GM19455 (cell line): ENCODE results near the gene ZFAND3.

Source experiments
- ATAC-seq: cut with Tn5 transposase; IDR thresholded peaks from one replicate; pipeline ENCODE4 v1.9.1; 2021; ENCODE audit not compliant: unreplicated experiment

ZFAND3 gene

GRCh38 chr6:37794825-37795224 is 24.7 kb upstream of the ZFAND3 start:
- no peak for ATAC-seq

DNA sequence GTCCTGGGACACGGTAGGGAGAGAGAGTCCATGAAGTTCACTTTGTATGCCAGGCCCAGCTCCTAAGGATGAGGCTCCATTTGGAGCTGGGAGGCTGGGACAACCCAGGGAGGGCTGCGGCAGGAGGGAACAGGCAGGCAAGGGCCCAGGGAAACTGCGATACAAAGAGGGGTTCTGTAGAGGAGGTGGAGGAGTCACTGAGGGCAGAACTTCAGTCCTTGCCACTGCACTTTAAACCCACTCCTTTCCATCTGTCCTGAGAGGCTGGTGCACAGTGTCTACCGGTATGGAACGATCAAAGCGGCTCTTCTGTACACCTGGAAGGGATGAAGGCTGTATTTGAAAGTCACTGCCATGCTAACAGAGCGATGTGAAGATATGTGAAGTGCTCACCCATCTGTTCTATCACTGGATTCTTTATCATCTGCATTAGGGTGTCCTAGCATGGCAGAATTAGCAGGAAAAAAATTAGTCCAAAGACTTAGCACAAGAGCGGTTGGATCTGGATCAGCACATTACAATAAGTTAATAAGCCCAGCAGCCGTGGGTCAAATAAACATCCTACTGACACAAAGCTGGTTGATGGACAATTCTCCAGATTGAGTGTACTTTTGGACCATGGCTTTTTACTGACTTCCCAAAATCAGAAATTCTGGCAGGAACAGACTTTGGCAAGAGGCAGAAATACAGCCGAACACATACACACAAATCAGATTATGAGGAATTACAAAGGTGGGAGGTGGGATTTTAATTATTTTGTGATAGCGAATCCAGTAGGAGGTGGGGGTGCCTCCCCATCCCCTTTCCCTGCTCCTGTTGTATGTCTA is 20.9 kb upstream of the ZFAND3 start:
- ATAC-seq = no peak

GRCh38 chr6:37799263-37799644 is 20.3 kb upstream of the ZFAND3 start:
- no peak for ATAC-seq

- no peak for ATAC-seq
These were observed 18.6 kb upstream of the ZFAND3 start for GRCh38 chr6:37800703-37801604.

- ATAC-seq = no peak
These were observed 18.0 kb upstream of the ZFAND3 start for GRCh38 chr6:37801605-37801940.

- ATAC-seq = no peak
These were observed 16.7 kb upstream of the ZFAND3 start for GRCh38 chr6:37802810-37803209.

DNA sequence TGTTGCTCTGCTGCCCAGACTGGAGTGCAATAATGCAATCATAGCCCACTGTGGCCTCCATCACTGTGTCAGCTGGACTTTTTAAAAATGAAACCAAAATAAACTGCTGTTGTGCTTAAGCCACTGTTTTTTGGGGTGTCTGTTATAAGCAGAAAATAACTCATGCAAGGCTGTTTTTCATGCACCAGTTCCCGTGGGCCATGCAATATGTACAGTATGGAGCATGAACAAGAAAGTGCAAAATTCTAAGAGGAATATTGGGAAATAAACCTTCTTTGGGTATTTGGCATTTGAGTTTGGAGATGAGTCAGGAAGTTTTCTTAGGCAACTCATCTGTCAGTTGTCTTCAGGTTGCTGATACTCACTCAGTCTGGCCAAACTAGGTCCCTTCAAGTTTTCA is 14.9 kb upstream of the ZFAND3 start:
- no peak for ATAC-seq

- no peak for ATAC-seq
These were observed 13.3 kb upstream of the ZFAND3 start for GRCh38 chr6:37806213-37806612.

- no peak for ATAC-seq
These were observed 11.9 kb upstream of the ZFAND3 start for GRCh38 chr6:37807656-37808055.

- no peak for ATAC-seq
These were observed 10.4 kb upstream of the ZFAND3 start for GRCh38 chr6:37809197-37809543.

DNA sequence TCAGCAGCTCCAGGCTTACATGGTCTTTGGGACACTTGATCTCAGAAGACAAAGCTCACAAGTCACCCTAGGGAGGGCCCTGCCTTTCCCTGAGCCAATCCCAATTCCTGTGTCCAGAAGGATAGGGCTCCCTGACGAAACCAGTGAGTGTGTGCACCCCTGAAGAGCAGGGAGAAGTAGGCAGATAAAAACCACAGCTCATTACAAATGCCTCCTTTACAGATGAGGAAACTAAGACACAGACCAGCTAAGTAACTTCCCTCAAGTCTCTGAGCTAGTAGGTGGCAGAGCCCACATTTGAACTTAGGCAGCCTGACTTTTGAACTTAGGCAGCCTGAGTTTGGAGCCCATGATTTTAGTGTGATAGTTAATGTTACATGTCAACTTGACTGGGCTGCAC is 6.7 kb upstream of the ZFAND3 start:
- no peak for ATAC-seq

- no peak for ATAC-seq
These were observed 5.2 kb upstream of the ZFAND3 start for GRCh38 chr6:37814374-37814773.

DNA sequence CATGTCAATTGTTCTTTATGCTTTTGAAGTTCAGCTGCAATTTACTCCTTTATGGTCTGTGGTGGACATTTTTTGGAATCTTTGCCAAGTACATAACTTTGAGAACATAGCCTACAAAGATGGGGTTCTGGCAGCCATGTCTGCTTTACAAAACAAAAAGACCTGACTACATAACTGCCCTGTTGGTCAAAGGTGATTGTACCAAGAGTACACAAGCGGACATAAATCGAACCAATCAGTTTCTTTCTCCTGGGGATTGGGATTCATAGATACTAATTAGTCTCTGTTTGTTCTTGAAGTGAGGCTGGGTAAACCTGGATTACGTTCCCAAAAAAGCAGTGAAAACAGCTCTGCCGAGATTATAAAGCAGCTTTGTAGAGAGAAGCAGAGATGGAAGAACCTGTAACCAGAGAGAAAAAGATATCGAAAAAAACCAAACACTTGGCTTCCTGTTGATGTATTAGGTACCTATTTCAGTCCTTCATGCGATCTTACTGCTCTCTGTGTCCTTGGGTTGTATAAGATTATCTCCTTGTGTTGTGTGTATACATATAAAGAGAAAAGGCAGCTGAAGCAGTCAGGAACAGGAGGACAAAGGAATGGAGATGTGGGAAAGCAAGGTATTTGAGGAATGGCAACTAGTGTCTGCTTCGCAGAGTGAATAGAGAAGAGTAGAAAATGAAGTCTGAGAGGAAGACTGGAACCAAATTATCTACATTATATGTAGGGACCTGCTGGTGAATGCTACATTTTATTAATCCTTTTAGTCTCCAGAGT is 2.7 kb upstream of the ZFAND3 start:
- no peak for ATAC-seq

DNA sequence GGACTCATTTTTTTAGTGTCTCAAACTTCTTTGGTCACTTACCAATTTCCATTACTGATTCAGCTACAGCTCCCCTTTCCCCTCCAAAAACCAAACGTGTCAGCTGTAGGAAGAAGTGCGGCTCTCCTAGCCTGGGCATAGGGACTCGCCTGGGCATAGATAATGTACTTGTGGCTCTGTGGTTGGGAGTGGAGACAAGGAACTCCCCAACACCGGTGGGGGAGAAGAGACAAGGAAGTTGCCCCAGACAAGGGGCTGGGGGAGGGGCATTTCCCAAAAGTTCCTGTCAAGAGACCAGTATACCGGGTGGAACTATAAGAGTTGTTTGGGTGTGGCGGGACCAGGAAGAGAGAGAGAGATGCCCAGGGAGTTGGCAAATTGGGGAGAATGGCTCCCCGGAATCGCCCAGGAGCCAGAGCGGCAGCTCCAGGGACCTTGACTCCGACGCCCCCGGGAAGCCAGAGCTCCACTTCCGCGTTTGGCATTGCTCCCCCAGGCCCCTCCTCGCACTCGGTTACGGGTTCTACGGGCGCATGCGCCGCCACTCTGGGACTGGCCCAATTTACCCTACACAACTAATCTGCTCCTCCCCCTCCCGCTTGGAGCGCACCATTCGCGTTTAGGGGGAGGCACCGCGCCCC is 871 bp upstream of the ZFAND3 start:
- ATAC-seq = peak; percentile 70

DNA sequence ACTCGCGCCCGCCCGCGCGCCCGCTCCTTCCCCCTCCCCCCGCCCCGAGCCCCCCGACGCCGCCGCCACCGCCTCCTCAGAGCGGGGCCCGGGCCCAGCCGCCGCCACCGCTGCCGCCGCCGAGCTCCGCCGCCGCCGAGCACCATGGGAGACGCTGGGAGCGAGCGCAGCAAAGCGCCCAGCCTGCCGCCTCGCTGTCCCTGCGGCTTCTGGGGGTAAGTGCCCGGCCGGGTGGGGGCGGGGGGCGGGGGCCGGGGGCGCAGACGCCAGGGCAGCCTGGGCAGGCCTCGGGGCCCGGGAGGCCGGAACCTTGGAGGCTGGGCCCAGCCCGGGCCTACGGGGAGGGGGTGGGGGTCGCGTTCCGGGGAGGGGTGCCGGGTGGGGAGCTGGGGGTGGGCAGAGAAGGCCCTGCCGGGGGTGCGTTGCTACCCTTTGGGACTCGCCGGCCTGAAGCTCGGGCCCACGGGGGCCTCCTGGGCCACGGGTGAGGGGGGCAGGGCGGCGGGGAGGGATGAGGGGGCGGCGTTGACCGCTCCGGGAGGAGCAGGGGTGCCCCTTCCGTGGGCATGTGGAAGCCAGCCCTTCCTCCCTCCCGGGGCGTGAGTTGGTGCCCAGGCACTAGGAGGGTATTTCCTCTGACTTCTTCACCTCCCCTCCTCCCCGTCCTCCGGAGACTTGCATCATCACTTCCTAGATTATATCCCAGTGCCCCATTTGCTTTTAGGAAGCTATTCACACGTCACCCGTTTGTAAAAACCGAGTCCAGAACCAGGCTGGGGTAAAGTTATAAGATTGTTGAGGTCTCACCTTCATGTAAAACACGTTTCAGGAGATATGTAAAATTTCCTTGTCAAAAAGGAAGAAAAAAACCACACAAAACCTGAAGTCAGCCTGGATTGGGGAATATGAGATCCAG is 533 bp downstream of the ZFAND3 start:
- peak; percentile 8 for ATAC-seq

DNA sequence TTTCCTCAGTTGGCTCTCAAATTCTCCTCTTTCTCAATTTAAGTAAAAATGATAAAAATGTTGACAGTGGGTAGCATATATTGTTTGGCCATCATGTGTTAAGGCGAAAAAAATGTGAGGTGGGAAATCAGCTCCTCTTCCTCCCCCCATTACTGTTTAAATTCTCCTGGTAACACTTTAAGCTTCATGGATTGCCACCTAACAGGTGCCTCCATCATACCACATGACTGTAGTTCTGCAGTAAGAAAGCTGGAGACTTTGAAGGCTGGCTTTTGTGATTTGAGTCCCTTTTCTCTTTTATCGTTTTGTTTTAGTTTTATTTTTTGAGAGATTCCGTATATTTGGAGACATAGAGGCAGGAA is 1.2 kb downstream of the ZFAND3 start:
- ATAC-seq = no peak

DNA sequence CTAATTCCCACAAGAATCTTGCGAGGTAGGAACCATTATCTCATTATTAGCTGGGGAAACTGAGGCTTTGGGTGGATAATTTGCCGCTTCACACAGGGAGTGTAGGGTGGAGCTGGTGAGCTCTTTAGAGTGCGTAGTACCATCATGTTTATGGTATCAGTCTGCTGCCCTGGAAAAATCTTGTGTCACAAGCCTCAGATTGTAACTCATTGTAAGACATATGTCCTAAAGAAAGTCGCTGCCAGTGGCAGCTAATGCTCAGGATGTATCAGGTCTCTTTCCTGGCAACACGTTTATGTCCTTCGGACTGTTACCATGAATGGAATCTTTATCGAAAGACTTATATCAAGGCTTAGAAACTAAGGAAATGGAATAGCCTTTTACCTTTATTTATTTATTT is 1.9 kb downstream of the ZFAND3 start:
- no peak for ATAC-seq

GRCh38 chr6:37822851-37823682 is 3.5 kb downstream of the ZFAND3 start:
- ATAC-seq = no peak

GRCh38 chr6:37824170-37824569 is 4.6 kb downstream of the ZFAND3 start:
- ATAC-seq = no peak
